Left lung (tissue), 10 donors: ENCODE data around the gene PSRC1. TPM values are rescaled to one million over a fixed set of nuclear protein-coding genes. Genes with fewer than 3 reads are reported as not detected.

ENCODE experiments used
- ATAC-seq: fragments of 200-7000 bp; cut with Tn5 transposase; one replicate; pipeline ENCODE4 v1.9.1; 2020; ENCODE audit warnings: moderate library complexity
- DNase-seq, 4 donors: peaks; one replicate each; pipeline ENCODE4 v3.0.0-alpha.2; 2013 to 2020
- H3K27ac ChIP-seq, 2 donors: fragments of 200-600 bp; sonication (generic) in 1 of 2; one replicate each; pipeline versions ENCODE4 v1.5.0 to v1.8.0; 2020 to 2021
- H3K27me3 ChIP-seq, 2 donors: fragments of 200-600 bp; sonication (generic) in 1 of 2; one replicate each; pipeline versions ENCODE4 v1.5.0 to v1.8.0; 2020 to 2021
- H3K36me3 ChIP-seq, 2 donors: fragments of 200-600 bp; sonication (generic) in 1 of 2; one replicate each; pipeline versions ENCODE4 v1.5.0 to v1.8.0; 2020 to 2021
- H3K4me1 ChIP-seq, 2 donors: fragments of 200-600 bp; one replicate each; pipeline ENCODE4 v1.8.0; 2021
- H3K4me3 ChIP-seq, 2 donors: fragments of 200-600 bp; sonication (generic) in 1 of 2; one replicate each; pipeline versions ENCODE4 v1.5.0 to v1.8.0; 2020 to 2021; ENCODE audit warnings: mild to moderate bottlenecking in 1 of 2
- H3K9me3 ChIP-seq, 2 donors: fragments of 200-600 bp; sonication (generic) in 1 of 2; one replicate each; pipeline versions ENCODE4 v1.5.0 to v1.8.0; 2020 to 2021
- CTCF ChIP-seq, 2 donors: fragments of 200-600 bp; sonication (generic) in 1 of 2; IDR thresholded peaks; one replicate each; pipeline versions ENCODE4 v1.5.0 to v1.8.0; 2021; ENCODE audit warnings: antibody characterized with exemption in 2 of 2
- intact Hi-C, 2 donors: fragments of 100-400 bp; cut with DNase I; formaldehyde crosslinking; loops; one replicate each; pipeline versions ENCODE4 v1.11.2 to v1.14.2; 2022
- polyA plus RNA-seq, 6 donors: library from polyadenylated mRNA; unstranded; fragments of 120-200 nt; gene quantifications; one replicate each; pipeline ENCODE4 v1.2.1, GENCODE V29; 2013; ENCODE audit not compliant: insufficient read length in 6 of 6
- total RNA-seq, 2 donors: library from RNA; stranded (reverse); fragmentation: NEBNext Ultra II Directional; extraction: Animal tissue kit (Norgen Biotek cat#: 25700); gene quantifications; one replicate each; pipeline ENCODE4 v1.2.1, GENCODE V29; 2021
- donor health status: DM: no; HTN: yes; CAD: no.
- donor health status: DM: no; HTN: no; CAD: no.

Gene PSRC1
- total and polyA plus RNA-seq, 8 donors: 4.2 to 53.0 (median 37.7) TPM

- no peak overlapping the region for H3K27ac ChIP-seq
- intact Hi-C loops: no loop called here
Observed at GRCh38 chr1:109304226-109304920, 21.4 kb upstream of the PSRC1 start.

GRCh38 chr1:109301874-109302273, 18.9 kb upstream of the PSRC1 start:
- peaks cover 17 to 25% of the 10 kb centered on the region in 2 donors for H3K4me1 ChIP-seq
- no peaks in the 10 kb centered on the region for H3K9me3 ChIP-seq
- no peaks in the 10 kb centered on the region for H3K27me3 ChIP-seq
- ATAC-seq: no peak
- TF ChIP-seq CTCF (IDR thresholded peaks at IDR 0.05): no peak
- DNase-seq: no peak
- intact Hi-C loops: no loop called here
- H3K27ac ChIP-seq: no peak overlapping the region
- no peaks in the 10 kb centered on the region for H3K36me3 ChIP-seq
- H3K4me3 ChIP-seq: no peak overlapping the region

More at GRCh38 chr1:109304226-109304920, 21.4 kb upstream of the PSRC1 start:
- no peaks in the 10 kb centered on the region for H3K27me3 ChIP-seq
- peaks cover 13 to 30% of the 10 kb centered on the region in 2 donors for H3K4me1 ChIP-seq
- no peaks in the 10 kb centered on the region for H3K36me3 ChIP-seq
- peak in 2 of 4 donors; percentile 45 to 74 for DNase-seq
- no peak for TF ChIP-seq CTCF (IDR thresholded peaks at IDR 0.05)
- H3K9me3 ChIP-seq: no peaks in the 10 kb centered on the region
- no peak overlapping the region for H3K4me3 ChIP-seq
- ATAC-seq: no peak

- no peaks in the 10 kb centered on the region for H3K9me3 ChIP-seq
- H3K27ac ChIP-seq: no peak overlapping the region
- DNase-seq (no peak), ATAC-seq (no peak)
- intact Hi-C loops: no loop called here
- peaks cover 13 to 21% of the 10 kb centered on the region in 2 donors for H3K4me1 ChIP-seq
- H3K36me3 ChIP-seq: no peaks in the 10 kb centered on the region
- TF ChIP-seq CTCF (IDR thresholded peaks at IDR 0.05): no peak
- no peaks in the 10 kb centered on the region for H3K27me3 ChIP-seq
- no peak overlapping the region for H3K4me3 ChIP-seq
Observed at GRCh38 chr1:109300650-109301151, 17.8 kb upstream of the PSRC1 start.

- ATAC-seq (no peak), DNase-seq (peak in 2 of 4 donors; percentile 42 to 78)
- peak overlapping the region in 1 of 2 donors; percentile 58 for H3K27ac ChIP-seq
- no peak overlapping the region for H3K4me3 ChIP-seq
- no peaks in the 10 kb centered on the region for H3K36me3 ChIP-seq
- H3K4me1 ChIP-seq: peaks cover 13 to 24% of the 10 kb centered on the region in 2 donors
- no peaks in the 10 kb centered on the region for H3K9me3 ChIP-seq
- intact Hi-C loops: no loop called here
- H3K27me3 ChIP-seq: no peaks in the 10 kb centered on the region
- TF ChIP-seq CTCF (IDR thresholded peaks at IDR 0.05): no peak
Observed at GRCh38 chr1:109299558-109300343, 16.8 kb upstream of the PSRC1 start.
